ENCODE measurements around the gene KCNIP4. TPM values are rescaled to one million over a fixed set of nuclear protein-coding genes. Genes with fewer than 3 reads are reported as not detected.
A peak's percentile ranks its signal among the peaks of the same experiment; 100 is the strongest.

KCNIP4 gene
- total and polyA plus RNA-seq, 12 donors = 0.44 to 4.1 (median 1.6) TPM

DNA sequence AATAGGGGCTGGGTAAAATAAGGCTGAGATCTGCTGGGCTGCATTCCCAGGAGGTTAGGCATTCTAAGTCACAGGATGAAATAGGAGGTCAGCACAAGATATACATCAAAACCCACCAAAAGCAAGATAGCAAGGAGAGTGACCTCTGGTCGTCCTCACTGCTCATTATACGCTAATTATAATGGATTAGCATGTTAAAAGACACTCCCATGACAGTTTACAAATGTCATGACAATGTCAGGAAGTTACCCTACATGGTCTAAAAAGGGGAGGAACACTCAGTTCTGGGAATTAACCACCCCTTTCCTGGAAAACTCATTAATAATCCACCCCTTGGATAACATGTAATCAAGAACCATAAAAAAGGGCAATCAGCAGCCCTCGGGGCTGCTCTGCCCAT, 403.6 kb downstream of the KCNIP4 start:
- H3K27me3 ChIP-seq = no peaks in the 10 kb centered on the region
- TF ChIP-seq, protein P1, sequence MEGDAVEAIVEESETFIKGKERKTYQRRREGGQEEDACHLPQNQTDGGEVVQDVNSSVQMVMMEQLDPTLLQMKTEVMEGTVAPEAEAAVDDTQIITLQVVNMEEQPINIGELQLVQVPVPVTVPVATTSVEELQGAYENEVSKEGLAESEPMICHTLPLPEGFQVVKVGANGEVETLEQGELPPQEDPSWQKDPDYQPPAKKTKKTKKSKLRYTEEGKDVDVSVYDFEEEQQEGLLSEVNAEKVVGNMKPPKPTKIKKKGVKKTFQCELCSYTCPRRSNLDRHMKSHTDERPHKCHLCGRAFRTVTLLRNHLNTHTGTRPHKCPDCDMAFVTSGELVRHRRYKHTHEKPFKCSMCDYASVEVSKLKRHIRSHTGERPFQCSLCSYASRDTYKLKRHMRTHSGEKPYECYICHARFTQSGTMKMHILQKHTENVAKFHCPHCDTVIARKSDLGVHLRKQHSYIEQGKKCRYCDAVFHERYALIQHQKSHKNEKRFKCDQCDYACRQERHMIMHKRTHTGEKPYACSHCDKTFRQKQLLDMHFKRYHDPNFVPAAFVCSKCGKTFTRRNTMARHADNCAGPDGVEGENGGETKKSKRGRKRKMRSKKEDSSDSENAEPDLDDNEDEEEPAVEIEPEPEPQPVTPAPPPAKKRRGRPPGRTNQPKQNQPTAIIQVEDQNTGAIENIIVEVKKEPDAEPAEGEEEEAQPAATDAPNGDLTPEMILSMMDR (IDR thresholded peaks at IDR 0.05) = no peak
- no peak for TF ChIP-seq POLR2A (IDR thresholded peaks at IDR 0.05)
- WGBS, 4 donors = 53 to 69% (median 64%) methylated on average over 3 of the region's 3 CpGs
- H3K36me3 ChIP-seq (replicated peaks in 1 of 2) = no peaks in the 10 kb centered on the region
- no peak overlapping the region for H3K27ac ChIP-seq
- no peaks in the 10 kb centered on the region for H3K9me3 ChIP-seq (replicated peaks in 1 of 3)
- peaks cover 0 to 9% of the 10 kb centered on the region in 2 donors for H3K4me1 ChIP-seq (replicated peaks in 1 of 2)
- no peak for DNase-seq
- H3K4me3 ChIP-seq = no peak overlapping the region
- intact Hi-C loops (cut with DNase I) = no loop called here

DNA sequence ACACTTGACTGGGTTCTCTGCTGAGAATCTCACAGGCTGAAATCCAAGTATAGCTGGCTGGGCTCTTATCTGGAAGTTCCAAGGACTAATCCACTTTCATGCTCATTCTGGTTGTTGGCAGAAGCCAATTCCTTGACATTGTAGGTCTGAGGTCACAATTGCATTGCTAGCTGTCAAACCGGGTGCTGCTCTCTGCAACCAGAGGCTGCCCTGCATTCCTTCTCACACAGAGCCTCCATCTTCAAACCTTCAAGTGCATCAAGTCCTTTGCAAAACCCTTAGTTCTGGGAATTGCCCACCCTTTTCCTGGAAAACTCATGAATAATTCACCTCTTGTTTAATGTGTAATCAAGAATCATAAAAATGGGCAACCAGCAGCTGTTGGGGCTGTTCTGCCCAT, 404.2 kb downstream of the KCNIP4 start:
- TF ChIP-seq POLR2A (IDR thresholded peaks at IDR 0.05) = no peak
- TF ChIP-seq, protein P1 (IDR thresholded peaks at IDR 0.05) = no peak
- 0 to 5% (median 2%) methylated on average over 1 of the region's 1 CpG for WGBS, 4 donors

DNA sequence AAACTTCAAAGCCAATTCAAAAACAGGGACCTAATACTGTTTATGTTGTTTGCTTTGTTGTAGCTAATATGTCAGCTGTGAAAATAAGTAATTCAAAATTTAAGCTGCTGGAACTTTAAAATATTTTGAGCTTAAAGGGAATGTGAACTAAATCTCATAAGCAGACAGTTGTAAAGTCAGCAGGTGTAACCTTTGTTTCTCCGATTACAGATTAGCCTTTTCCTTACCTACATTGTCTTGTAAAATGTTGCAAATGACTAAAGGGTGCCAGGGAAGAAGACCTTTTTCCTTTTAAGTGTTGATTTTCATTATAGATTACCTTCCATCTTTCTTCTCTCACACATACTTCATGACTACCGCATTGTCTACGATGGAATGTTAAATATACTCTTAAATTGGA, 405.1 kb downstream of the KCNIP4 start:
- DNase-seq = no peak
- Histone ChIP-seq H3K4me3 (peak overlapping the region in 1 of 4 donors; percentile 2), H3K36me3 (replicated peaks in 1 of 2) (no peaks in the 10 kb centered on the region), H3K27ac (no peak overlapping the region), H3K27me3 (no peaks in the 10 kb centered on the region), H3K4me1 (replicated peaks in 1 of 2) (peaks cover 0 to 9% of the 10 kb centered on the region in 2 donors), H3K9me3 (replicated peaks in 1 of 3) (no peaks in the 10 kb centered on the region)
- TF ChIP-seq, protein P1 (IDR thresholded peaks at IDR 0.05) = no peak
- TF ChIP-seq POLR2A (IDR thresholded peaks at IDR 0.05) = no peak
- intact Hi-C loops (cut with DNase I) = no loop called here
- 69 to 79% (median 73%) methylated on average over 3 of the region's 3 CpGs for WGBS, 4 donors

More for the DNA sequence above, 404.2 kb downstream of the KCNIP4 start:
- Histone ChIP-seq H3K9me3 (replicated peaks in 1 of 3) (no peaks in the 10 kb centered on the region), H3K27ac (no peak overlapping the region), H3K4me1 (replicated peaks in 1 of 2) (peaks cover 0 to 9% of the 10 kb centered on the region in 2 donors), H3K36me3 (replicated peaks in 1 of 2) (no peaks in the 10 kb centered on the region), H3K27me3 (no peaks in the 10 kb centered on the region), H3K4me3 (no peak overlapping the region)
- DNase-seq = peak; percentile 20 to 59 (median 37)
- intact Hi-C loops (cut with DNase I) = no loop called here

- H3K4me3 ChIP-seq = no peak overlapping the region
- WGBS, 4 donors = 45 to 57% (median 53%) methylated on average over 3 of the region's 3 CpGs
- H3K36me3 ChIP-seq (replicated peaks in 1 of 2) = no peaks in the 10 kb centered on the region
- TF ChIP-seq, protein P1 (IDR thresholded peaks at IDR 0.05) = no peak
- TF ChIP-seq POLR2A (IDR thresholded peaks at IDR 0.05) = no peak
- H3K9me3 ChIP-seq (replicated peaks in 1 of 3) = no peaks in the 10 kb centered on the region
- DNase-seq = no peak
- no peaks in the 10 kb centered on the region for H3K27me3 ChIP-seq
- no peak overlapping the region for H3K27ac ChIP-seq
- H3K4me1 ChIP-seq (replicated peaks in 1 of 2) = no peaks in the 10 kb centered on the region
- intact Hi-C loops (cut with DNase I) = no loop called here
Measured at GRCh38 chr4:21535898-21536297, 412.7 kb downstream of the KCNIP4 start.
